Fibroblast of the conjunctiva (primary cell): ENCODE results near the gene NVL.
A peak's percentile ranks its signal among the peaks of the same experiment; 100 is the strongest.
"Not testable (repeated sequence)": the region's sequence is repeated elsewhere in the genome, so short reads cannot be mapped to it uniquely, and the experiment has no call there.

Experiments
- DNase-seq: peaks from one replicate; pipeline ENCODE4 v3.0.0-alpha.2; 2010; ENCODE audit warnings: low read depth

NVL gene

DNA sequence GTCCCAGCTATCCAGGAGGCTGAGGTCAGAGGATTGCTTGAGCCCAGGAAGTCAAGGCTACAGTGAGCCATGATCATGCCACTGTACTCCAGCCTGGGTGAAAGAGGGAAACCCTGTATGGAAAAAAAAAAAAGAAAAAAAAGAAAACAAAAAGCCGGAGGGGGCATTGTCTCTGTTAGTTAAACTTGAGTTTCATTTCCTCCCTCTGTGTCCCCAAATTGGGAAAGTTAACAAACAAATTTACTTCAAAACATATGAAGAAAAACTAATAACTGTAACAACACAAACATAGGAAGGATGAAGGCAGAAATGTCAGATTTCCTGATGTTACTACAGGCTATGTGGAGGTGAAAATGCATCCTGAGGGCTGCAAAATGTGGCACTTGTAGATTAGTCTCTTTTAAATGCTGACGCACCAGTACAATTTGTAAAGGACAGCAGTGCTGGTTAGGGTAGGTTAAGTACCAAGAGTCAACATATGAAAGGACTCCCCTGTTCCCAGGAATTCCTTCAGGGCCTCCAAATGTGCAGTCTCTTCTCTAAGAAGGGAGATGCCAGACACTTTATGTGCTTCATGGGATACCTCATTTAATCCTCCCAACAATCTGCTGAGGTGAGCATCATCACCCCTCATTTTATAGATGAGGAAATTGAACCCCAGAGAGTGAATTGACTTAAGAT lies 94.0 kb downstream of the NVL start:
- no peak for DNase-seq

DNA sequence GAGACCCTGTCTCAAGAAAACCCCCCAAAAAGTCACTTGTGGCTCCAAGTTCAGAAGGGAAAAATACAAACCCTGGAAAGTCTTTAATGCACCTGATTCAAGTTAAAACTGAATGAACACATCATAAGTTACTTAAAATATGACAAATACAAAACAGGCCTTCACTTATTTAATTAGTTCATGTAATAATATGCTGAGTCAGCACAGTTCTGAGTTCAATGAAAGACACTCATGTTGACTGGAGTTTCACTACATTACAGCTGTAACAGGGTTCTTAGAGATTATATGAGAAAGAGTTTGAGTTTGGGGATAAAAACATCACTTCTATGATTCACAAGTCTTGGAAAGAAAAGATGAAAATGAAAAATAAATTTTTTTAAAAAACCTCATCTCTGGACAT lies 96.0 kb downstream of the NVL start:
- DNase-seq, result no peak

- no peak for DNase-seq
Observed at GRCh38 chr1:224226849-224227502, 103.0 kb downstream of the NVL start.

DNA sequence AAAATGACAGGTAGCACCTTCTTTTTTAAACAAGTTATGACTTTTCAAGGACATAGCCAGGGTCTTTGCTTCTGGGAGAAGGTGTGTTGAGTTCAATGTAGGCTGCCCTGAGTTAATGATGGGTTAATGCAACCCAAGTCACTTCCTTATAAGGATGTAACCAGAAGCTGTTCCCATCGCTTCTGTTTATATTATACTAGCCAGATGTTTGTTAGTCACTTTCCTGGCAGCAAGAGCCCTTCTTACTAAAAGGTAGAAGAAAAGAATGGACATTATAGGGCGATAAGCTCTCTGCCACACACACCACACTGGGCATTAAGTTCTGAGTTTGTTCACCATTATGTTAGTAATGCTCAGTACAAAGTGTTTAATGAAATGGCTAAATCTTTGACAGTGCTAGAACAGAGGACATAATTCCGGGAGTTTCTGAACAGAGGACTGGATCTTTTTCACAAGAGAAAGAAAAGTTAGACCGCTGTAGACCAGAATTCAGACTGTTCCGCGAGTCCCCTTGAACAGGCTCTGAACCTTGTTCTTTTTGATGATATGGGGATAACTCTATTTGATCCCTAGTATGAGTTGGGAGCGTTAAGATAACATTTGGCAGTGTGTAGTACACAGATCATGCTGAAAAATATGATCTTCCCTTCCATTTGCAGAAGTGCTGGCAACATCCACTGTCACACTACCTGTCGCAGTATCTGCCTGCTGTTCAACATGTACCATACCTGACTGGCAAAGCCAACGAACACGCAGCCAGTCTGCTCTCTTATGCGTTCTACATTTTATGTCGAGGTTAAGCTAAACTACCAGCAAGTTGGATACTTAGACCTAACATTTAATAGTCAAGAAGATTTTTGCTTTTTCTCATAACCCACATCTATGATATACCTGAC lies 105.9 kb downstream of the NVL start:
- peak; percentile 72 for DNase-seq

- DNase-seq, result no peak
Observed at GRCh38 chr1:224219612-224220059, 110.3 kb downstream of the NVL start.

- DNase-seq, result no peak
Observed at GRCh38 chr1:224219011-224219611, 110.9 kb downstream of the NVL start.

DNA sequence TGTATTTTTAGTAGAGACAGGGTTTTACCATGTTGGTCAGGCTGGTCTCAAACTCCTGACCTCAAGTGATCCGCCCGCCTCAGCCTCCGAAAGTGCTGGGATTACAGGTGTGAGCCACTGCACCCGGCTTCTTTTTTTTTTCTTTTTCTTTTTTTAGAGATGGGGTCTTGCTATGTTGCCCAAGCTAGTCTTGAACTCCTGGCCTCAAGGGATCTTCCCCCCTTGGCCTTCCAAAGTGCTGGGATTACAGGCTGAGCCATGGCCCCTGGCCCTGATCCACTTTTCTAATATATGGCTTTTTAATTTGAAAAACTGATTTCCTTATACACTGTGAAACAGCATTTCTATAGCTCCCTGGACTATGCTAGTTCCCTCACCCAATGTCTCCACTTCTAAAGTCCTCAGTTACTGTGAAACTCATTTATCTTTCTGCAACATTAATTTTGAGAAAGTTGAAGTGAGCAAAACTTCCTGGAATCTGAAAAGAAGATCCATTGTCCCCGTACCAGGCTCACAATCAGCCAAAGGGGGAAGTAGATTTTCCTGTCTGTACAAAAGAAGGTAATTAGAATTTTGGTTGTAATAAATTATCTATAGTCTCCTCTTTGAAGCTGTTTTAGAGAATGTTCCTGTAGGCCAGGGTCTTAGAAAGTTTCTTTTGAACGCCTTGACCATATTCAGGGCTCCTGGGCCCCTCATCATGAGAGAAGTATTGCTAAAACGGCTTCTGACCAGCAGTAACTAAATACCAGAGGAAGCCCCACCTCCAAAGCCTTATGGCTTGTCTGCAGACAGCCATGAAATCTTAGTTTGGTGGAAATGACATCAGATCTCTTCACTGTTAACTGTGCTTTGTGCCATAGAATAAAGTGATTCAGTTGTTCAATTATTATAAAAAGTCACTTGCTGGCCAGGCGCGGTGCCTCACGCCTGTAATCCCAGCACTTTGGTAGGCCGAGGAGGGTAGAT lies 112.0 kb downstream of the NVL start:
- DNase-seq, result no peak

- no peak for DNase-seq
Observed at GRCh38 chr1:224216382-224216781, 113.6 kb downstream of the NVL start.

- DNase-seq, result no peak
Observed at GRCh38 chr1:224213438-224214119, 116.4 kb downstream of the NVL start.

- DNase-seq, result no peak
Observed at GRCh38 chr1:224212618-224213061, 117.3 kb downstream of the NVL start.

- peak; percentile 53 for DNase-seq
Observed at GRCh38 chr1:224211206-224211962, 118.6 kb downstream of the NVL start.

- DNase-seq, result not testable (repeated sequence)
Observed at GRCh38 chr1:224205931-224206538, 123.9 kb downstream of the NVL start.

GRCh38 chr1:224205438-224205840 lies 124.5 kb downstream of the NVL start:
- peak; percentile 49 for DNase-seq

DNA sequence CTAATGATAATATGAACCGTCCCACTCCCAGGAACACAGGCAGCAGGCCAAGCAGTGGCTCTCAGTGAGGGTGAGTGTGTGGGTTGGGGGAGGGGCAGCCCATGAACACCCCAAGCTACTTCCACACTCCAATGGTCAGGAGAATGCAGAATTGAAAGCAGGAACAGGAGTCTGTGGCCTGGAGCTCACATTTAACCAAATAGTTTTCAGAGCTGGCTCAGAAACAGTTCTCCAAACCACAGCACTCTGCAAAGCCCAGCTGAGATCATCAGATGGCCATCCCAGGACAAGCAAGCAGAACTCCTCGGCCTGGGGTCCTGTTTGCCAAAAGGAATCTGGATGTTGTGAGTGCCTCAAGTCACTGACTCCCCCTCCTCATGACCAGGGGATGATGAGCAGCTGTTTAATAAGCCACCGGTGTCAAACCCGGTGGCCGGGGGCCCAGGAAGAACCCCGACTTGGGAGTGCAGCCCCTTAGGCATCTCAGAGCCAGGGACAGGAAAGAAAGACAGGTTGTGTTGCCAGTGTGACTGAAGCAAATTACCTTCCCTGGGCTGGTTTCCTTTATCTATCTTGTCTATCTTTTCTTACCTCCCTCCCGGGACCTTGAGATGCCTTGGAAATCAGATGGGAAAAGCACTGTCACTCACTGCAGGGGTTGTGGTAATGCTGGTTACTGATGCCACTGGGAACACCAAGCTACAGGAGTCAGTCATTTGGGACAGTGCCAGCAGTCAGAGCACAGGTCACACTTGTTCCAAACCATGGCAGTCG lies 126.5 kb downstream of the NVL start:
- no peak for DNase-seq

DNA sequence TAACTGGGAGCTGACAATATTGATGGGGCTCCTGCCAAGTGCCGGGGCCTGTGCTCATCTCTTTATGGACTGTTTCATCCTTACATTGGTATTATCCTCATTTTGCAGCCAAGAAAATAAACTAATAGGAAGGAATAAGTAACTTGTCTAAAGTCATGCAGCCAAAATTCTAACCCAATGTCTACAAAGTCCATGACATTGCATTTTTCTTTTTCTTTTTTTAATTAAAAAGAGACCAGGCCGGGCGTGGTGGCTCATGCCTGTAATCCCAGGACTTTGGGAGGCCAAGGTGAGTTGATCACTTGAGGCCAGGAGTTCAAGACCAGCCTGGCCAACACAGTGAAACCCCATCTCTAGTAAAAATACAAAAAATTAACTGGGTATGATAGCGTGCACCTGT lies 128.1 kb downstream of the NVL start:
- no peak for DNase-seq

GRCh38 chr1:224201383-224201782 lies 128.6 kb downstream of the NVL start:
- DNase-seq, result no peak

DNA sequence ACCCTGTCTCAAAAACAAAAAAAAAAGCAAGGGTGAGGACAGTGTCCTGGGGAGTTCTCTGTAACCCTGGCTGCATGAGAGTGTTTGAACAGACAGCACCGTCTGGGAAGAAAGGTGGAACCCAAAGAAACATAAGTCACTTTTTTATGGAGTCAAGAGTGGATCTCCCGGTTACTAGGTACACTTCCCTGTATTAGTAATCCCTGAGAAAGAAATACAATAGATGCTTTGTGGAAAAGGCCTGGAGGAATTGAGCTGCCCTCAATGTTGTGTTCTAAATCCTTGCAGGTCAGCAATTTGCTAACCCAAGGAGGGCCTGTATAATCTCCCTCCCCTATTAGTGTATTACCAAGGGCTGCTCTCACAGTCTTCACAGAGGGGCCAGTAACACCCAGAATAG lies 130.3 kb downstream of the NVL start:
- DNase-seq, result no peak

DNA sequence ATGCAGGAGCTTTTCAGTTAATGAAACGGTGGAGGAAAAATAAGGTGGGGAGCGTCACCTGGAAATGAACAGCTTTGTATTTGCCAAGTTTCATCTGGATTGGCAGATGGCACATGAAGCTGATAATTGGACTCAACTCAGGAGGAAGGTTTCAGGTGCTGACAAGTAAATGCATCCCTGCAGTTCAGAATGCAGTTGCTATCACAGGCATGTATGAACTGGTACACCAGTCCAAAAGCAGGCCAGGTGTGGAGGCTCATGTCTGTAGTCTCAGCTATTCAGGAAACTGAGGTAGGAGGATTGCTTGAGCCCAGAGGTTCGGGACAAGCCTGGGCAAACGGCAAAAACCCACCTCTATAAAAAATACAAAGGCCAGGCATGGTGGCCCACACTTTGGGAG lies 131.4 kb downstream of the NVL start:
- no peak for DNase-seq
